Stimulated activated CD8-positive, alpha-beta memory T cell treated with anti-CD3 and anti-CD28 coated beads, Interleukin-15, amount 100 ng/mL, for 48 hours (primary cell): Measurements from ENCODE around the gene VANGL1.
"Not testable (repeated sequence)": the region's sequence is repeated elsewhere in the genome, so short reads cannot be mapped to it uniquely, and the experiment has no call there.

ENCODE experiments used
- DNase-seq, 2 donors: peaks; one replicate each; pipeline ENCODE4 v3.0.0-alpha.2; 2020; ENCODE audit warnings: low read depth in 2 of 2

The VANGL1 gene

GRCh38 chr1:115641762-115642167 is at the start of gene VANGL1:
Gene VANGL1 (plus strand): TSS chr1:115641970. CDS start chr1:115651414, 9,444 bp downstream.
- DNase-seq = peak; percentile 32 to 46

GRCh38 chr1:115592264-115592663 is 49.5 kb upstream of the VANGL1 start:
- no peak for DNase-seq

GRCh38 chr1:115593365-115594259 is 48.2 kb upstream of the VANGL1 start:
- DNase-seq = no peak

- no peak for DNase-seq
Measured at GRCh38 chr1:115594600-115594999, 47.2 kb upstream of the VANGL1 start.

GRCh38 chr1:115595279-115596079 is 46.3 kb upstream of the VANGL1 start:
- peak; percentile 22 to 40 for DNase-seq

- DNase-seq = no peak
Measured at GRCh38 chr1:115596080-115596780, 45.5 kb upstream of the VANGL1 start.

GRCh38 chr1:115604508-115604907 is 37.3 kb upstream of the VANGL1 start:
- no peak for DNase-seq

GRCh38 chr1:115606305-115606704 is 35.5 kb upstream of the VANGL1 start:
- DNase-seq = no peak

- no peak for DNase-seq
Measured at GRCh38 chr1:115609021-115609420, 32.7 kb upstream of the VANGL1 start.

- no peak for DNase-seq
Measured at GRCh38 chr1:115613767-115614166, 28.0 kb upstream of the VANGL1 start.

GRCh38 chr1:115620453-115620852 is 21.3 kb upstream of the VANGL1 start:
- no peak for DNase-seq

GRCh38 chr1:115620950-115621349 is 20.8 kb upstream of the VANGL1 start:
- DNase-seq = no peak

- DNase-seq = no peak
Measured at GRCh38 chr1:115624859-115625258, 16.9 kb upstream of the VANGL1 start.

GRCh38 chr1:115630342-115630741 is 11.4 kb upstream of the VANGL1 start:
- DNase-seq = no peak

- no peak for DNase-seq
Measured at GRCh38 chr1:115632251-115633026, 9.3 kb upstream of the VANGL1 start.

GRCh38 chr1:115633606-115634005 is 8.2 kb upstream of the VANGL1 start:
- DNase-seq = not testable (repeated sequence)

GRCh38 chr1:115637247-115637646 is 4.5 kb upstream of the VANGL1 start:
- DNase-seq = not testable (repeated sequence)

- no peak for DNase-seq
Measured at GRCh38 chr1:115640384-115640783, 1.4 kb upstream of the VANGL1 start.

GRCh38 chr1:115642168-115643072 is 650 bp downstream of the VANGL1 start:
- DNase-seq = peak; percentile 16 to 23

- no peak for DNase-seq
Measured at GRCh38 chr1:115643225-115643624, 1.5 kb downstream of the VANGL1 start.
